ENCODE measurements around the gene ROR2.

DNA sequence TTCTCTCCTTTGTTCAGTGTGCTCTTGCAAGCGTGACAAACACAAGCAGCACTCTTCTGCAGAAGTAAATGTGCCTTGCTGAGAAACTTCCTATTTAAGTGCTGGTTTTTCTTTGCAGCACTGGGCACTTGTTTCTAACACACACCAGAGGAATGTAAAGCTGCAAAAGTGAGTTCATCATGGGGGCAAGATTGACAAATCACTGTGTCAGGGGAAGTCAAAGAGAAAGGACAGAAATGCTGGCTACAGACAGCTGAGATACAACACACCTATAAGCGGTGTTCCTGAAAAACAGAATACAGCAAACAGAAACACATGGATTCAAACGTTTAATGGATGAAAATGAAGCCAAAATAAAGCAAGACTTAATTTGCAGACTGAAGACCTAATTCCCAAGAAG lies 19.6 kb downstream of the ROR2 start:
- no peak for TF ChIP-seq POLR2A (IDR thresholded peaks at IDR 0.05)
- TF ChIP-seq, protein P1, sequence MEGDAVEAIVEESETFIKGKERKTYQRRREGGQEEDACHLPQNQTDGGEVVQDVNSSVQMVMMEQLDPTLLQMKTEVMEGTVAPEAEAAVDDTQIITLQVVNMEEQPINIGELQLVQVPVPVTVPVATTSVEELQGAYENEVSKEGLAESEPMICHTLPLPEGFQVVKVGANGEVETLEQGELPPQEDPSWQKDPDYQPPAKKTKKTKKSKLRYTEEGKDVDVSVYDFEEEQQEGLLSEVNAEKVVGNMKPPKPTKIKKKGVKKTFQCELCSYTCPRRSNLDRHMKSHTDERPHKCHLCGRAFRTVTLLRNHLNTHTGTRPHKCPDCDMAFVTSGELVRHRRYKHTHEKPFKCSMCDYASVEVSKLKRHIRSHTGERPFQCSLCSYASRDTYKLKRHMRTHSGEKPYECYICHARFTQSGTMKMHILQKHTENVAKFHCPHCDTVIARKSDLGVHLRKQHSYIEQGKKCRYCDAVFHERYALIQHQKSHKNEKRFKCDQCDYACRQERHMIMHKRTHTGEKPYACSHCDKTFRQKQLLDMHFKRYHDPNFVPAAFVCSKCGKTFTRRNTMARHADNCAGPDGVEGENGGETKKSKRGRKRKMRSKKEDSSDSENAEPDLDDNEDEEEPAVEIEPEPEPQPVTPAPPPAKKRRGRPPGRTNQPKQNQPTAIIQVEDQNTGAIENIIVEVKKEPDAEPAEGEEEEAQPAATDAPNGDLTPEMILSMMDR (IDR thresholded peaks at IDR 0.05) = no peak

Measured in uterus (tissue), 2 donors.